Stimulated activated CD4-positive, alpha-beta T cell treated with anti-CD3 and anti-CD28 coated beads, Interleukin-4, amount 100 ng/mL, for 4 hours (primary cell): ENCODE results near the gene SH2D3C.

Experiments
- DNase-seq, 2 experiments: peaks; one replicate each; pipeline ENCODE4 v3.0.0-alpha.2; 2020

Gene SH2D3C

GRCh38 chr9:127806871-127807270 lies 28.4 kb upstream of the SH2D3C start:
- DNase-seq: no peak

GRCh38 chr9:127805620-127806019 lies 27.2 kb upstream of the SH2D3C start:
- DNase-seq: no peak

GRCh38 chr9:127803507-127804352 lies 25.3 kb upstream of the SH2D3C start:
- DNase-seq: peak in 1 of 2 experiments; percentile 19

GRCh38 chr9:127802576-127803443 lies 24.3 kb upstream of the SH2D3C start, which contains the start of gene FPGS:
FPGS (plus strand) TSS chr9:127802882; CDS start chr9:127802925, 43 bp downstream.
- peak; percentile 76 to 83 for DNase-seq

- no peak for DNase-seq
Observed at GRCh38 chr9:127801955-127802575, 23.6 kb upstream of the SH2D3C start.

GRCh38 chr9:127796852-127797370 lies 18.4 kb upstream of the SH2D3C start:
- no peak for DNase-seq

GRCh38 chr9:127796225-127796813 lies 17.9 kb upstream of the SH2D3C start:
- no peak for DNase-seq

- no peak for DNase-seq
Observed at GRCh38 chr9:127794001-127794791, 15.7 kb upstream of the SH2D3C start.

- DNase-seq: no peak
Observed at GRCh38 chr9:127793093-127793708, 14.7 kb upstream of the SH2D3C start.

GRCh38 chr9:127792417-127793031 lies 14.1 kb upstream of the SH2D3C start:
- DNase-seq: no peak

- DNase-seq: no peak
Observed at GRCh38 chr9:127791085-127791484, 12.6 kb upstream of the SH2D3C start.

GRCh38 chr9:127790094-127790855 lies 11.8 kb upstream of the SH2D3C start:
- no peak for DNase-seq

GRCh38 chr9:127789179-127789578 lies 10.7 kb upstream of the SH2D3C start:
- DNase-seq: no peak

- DNase-seq: peak; percentile 61 to 68
Observed at GRCh38 chr9:127788337-127789011, 10.0 kb upstream of the SH2D3C start.

- no peak for DNase-seq
Observed at GRCh38 chr9:127786773-127787104, 8.3 kb upstream of the SH2D3C start.

GRCh38 chr9:127785933-127786772 lies 7.7 kb upstream of the SH2D3C start, which contains the start of gene CDK9:
CDK9 (plus strand) TSS chr9:127786034; CDS start chr9:127786149, 115 bp downstream.
- DNase-seq: peak; percentile 91 to 92

GRCh38 chr9:127785023-127785932 lies 6.8 kb upstream of the SH2D3C start:
- DNase-seq: peak; percentile 85 to 86
